AG08395 (cell line): ENCODE data around the gene MRGPRD.
A peak's percentile ranks its signal among the peaks of the same experiment; 100 is the strongest.

ENCODE experiments used
- DNase-seq: peaks from one replicate; pipeline ENCODE4 v3.0.0; 2012; ENCODE audit warnings: mixed read lengths, low spot score

The MRGPRD gene

DNA sequence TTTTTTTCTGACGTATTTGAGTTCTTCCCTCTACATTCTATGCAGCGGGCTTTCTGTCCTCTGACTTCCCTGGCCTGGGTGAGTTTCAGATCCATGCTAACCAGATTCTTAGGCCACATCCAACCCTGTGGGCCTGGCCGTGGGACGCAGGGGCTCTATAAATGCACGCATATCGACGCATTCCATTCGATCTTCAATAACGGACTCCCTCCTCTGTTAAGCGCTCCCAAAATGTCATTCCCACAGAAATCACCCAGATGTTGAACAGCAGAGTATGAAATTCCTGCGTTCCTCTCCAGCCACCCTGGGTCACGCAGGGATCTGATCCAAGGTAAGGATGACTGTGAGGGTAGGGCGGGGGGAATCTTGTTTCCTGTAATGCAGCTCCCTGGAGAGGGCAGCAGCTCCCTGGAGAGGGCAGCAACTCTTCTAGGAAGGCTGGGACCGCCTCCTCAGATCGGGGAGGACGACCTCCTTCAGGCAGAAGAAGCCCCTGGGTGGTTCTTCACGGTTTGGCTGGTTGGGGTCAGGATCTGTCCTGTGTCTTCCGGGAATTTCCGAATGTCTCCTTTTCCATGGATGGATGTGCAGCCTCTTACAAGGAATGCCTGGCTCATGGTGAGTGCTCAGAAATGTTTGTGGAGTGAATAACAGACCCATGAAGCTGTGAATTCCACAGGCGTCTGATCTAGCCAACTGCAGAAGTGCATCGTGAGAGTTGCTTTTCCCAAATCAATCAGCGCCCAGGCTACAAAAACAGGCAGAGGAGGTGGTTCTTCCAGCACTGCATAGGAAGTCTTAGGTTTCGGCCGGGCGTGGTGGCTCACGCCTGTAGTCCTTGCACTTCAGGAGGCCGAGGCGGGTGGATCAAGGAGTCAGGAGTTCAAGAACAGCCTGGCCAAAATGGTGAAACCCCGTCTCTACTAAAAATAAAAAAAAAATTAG is 12.2 kb downstream of the MRGPRD start:
- peak; percentile 68 for DNase-seq

- DNase-seq = no peak
These were observed 13.6 kb downstream of the MRGPRD start for GRCh38 chr11:68966894-68967780.

GRCh38 chr11:68965901-68966853 is 14.6 kb downstream of the MRGPRD start:
- DNase-seq = no peak

GRCh38 chr11:68963779-68964178 is 17.0 kb downstream of the MRGPRD start:
- DNase-seq = no peak

DNA sequence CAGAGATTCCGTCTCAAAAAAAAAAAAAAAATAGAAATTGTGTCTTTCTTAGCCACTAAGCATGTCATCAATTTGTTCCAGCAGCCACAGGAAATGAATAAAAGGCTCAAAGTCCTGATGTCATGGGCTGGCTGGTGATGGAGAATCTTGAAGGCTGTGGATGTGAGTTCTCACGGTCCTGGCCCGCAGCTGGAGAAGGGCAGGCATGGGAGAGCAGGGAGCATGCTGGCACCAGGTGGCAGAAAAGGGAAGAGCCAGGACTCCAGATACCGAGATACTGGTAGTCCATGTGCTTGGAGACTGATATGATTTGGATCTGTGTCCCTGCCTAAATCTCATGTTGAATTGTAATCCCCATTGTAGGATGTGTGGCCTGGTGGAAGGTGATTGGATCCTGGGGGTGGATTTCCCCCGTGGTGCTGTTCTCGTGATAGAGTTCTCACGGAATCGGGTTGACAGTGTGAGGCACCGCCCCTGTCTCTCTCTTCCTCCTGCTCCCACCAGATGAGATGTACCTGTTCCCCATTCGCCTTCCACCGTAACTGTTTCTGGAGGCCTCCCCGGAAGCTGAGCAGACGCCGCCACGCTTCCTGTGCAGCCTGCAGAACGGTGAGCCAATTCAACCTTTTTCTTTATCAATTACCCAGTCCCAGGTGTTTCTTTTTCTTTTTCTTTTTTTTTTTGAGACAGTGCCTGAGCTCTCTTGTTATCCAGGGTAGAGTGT is 18.1 kb downstream of the MRGPRD start:
- peak; percentile 58 for DNase-seq

DNA sequence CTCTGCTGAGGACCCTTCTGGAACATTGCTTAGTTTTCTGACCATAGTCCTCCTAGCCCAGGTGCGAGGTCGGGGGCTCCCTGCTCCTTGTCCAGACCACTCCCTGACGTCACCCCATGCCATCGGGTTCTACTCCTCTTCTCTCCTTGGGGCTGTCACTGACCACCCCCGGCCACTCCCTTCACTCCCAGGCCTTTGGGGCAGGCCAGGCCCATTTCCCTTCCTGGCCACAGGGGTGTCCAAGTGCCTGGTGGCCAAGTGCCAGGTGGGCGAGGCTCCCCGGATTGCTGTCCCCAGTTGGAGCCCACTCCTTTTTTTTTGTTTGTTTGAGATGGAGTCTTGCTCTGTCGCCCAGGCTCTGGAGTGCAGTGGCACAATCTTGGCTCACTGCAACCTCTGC is 19.5 kb downstream of the MRGPRD start:
- DNase-seq = no peak

- DNase-seq = no peak
These were observed 20.3 kb downstream of the MRGPRD start for GRCh38 chr11:68960294-68961071.

DNA sequence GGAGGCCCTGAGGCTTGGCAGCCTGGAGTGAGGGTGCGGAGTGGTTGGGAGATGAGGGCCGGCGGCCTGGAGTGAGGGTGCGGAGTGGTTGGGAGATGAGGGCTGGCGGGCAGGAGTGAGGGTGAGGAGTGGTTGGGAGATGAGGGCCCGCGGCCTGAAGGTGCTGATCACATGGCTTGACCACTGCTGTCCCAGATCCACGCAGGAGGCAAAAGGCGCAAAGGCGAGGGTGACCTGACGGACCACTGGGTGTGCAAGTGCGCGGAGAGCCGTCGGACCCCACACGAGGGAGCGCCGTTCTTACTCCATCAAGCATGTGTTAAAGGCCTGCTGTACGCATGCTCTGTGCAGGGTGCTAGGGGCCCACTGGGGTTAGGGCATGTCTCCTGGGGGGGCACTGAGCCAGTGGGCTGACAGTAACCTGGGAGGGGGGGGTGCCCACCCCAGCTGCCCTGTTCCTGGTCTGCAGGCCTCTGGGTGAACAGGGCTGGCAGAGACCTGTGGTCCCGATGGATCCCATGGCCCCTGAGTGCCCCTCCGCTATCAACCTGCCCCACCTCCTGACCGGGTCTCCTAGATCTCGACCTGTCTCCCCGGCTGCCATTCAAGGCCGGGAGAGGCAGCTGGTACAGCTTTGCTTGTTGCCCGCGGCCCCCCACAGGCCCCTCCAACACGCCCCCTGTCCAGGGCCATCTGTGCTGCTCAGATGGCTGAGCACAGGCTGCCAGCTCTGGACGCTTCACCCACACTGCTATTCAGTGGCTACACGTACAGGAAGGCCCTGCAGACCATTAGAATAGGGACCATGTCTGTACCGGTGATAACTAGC is 21.1 kb downstream of the MRGPRD start:
- no peak for DNase-seq

DNA sequence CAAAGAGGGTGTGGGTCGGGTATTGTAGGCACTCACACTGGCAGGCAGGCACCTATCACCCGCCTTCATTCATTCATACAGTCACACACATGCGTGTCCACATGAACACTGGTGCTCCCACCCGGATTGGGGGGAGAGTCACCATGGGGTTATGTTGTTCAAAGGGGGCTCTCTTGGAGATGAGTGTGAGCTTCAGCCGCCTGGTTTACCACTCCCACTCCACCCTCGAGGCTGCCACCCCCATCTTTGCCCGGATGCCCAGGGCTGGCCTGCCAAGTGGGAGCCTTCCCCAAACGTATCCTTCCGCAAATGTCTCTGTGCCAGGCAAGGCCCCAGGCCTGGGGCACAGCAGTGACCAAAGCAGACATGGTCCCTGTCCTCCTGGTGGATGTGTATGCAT is 22.6 kb downstream of the MRGPRD start:
- no peak for DNase-seq

- DNase-seq = no peak
These were observed 24.1 kb downstream of the MRGPRD start for GRCh38 chr11:68956547-68957254.

DNA sequence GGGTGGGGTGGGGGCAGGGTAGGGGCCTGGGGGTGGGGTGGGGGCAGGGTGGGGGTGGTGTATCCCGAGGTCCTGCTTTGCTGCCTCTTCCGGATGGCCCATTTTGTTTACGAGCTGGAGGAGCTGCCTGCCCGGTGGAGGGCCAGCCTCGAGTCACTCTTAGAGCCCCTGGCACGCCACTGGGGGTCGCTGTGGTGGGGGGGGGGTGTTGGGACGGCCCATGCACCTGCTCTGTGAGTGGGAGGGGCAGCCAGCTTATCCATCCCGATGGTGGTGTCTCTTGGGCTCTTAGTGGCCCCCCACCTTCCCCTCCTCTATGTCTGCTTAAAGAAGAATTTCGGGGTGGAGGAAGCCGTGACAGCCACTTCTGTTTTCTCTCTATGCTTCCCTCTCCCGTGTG is 24.6 kb downstream of the MRGPRD start:
- no peak for DNase-seq

DNA sequence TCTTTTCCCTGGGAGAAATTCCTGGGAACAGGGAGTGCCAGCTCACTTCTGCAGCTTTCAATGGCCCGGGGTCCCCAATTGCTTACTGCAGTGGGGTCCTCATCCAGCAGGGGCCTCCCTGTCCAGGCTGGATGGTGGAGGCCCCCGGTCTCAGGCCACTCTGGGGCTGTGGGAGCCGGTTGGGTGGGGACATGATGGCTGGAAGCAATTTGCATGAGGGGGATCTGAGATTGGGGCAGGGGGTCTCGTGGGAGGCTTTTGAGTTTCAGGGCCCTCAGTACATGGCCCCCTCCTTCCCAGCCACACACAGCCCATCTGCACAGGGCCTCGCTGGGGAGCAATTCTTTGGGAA is 25.2 kb downstream of the MRGPRD start:
- DNase-seq = no peak

DNA sequence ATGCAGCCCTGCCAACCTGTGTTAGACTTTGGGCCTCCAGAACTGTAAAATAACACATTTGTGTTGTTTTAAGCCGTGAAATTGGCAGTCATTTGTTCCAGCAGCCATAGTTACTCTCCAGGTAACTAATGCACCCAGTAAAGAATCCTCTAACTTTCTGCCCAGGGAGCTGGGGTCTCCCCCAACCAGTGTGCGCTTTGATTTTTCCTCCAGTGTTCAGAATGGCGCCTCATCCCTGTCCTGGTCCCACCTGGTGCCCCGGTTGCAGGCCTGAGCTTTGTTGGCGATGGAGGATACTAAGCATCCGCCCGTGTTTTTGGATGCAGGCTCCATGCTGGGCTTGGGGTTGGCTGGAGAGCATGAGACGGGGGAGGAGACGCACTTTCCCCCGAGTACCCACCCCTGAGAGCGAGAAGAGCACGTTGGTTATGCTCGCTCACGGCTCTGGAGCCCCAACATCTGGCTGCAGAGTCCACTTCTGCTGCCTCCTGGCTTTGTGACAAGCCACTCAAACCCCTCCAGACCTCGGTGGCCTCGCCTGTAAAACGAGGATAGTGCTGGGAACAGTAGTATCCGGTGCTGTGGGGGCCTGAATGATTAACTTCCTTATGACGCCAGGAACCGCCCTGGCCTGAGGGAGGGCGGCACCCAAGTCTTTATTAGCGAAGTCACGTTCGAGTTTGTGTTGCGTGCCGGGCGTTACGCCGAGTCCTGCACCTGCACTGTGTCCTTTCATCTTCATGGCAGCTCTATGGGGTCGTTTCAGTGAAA is 25.8 kb downstream of the MRGPRD start:
- no peak for DNase-seq

DNA sequence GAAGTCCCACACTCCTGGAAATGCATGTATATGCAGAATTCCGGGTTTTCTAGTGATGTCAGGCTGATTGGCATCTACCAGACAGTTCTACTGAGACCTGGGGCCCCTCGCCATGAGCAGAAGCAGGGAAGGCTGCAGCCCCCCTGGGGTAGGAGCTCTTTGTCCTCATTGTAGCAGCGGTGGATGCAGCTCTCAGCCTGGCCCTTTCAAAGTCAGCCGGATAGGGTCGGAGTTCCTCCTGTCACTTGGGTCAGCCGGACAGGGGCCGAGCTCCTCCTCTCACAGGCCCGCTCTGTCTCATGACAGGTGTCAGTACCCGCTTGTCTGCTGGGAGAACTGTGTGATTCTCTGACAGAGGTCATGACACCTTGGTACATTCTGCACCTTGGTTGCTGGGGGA is 30.0 kb downstream of the MRGPRD start:
- no peak for DNase-seq

GRCh38 chr11:68950270-68950669 is 30.5 kb downstream of the MRGPRD start:
- DNase-seq = peak; percentile 47

DNA sequence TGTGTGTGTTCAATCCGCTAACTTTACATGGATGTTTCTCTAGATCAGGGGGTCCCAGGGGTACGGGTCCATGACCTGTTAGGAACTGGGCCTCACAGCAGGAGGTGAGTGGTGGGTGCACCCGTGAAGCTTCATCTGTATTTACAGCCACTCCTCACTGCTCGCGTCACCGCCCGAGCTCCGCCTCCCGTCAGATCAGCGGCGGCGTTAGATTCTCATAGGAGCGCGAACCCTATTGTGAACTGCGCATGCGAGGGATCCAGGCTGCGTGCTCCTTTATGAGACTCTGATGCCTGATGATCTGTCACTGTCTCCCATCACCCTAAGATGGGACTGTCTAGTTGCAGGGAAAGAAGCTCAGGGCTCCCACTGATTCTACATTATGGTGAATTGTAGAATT is 31.9 kb downstream of the MRGPRD start:
- DNase-seq = no peak

GRCh38 chr11:68948496-68948895 is 32.3 kb downstream of the MRGPRD start:
- DNase-seq = no peak

DNA sequence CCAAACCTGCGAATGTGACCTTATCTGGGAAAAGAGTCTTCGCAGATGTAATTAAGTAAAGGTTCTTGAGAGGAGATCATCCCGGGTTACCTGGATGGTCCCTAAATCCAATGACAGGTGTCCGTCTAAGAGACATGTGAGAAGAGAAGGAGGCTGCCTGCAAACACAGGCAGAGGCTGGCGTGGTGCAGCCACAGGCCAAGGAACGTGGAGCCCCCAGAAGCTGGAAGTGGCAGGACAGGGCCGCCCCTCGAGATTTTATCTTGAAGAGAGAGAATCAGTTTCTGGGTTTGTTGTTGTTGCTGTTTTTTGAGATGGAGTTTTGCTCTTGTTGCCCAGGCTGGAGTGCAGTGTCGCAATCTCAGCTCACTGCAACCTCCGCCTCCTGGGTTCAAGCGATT is 33.6 kb downstream of the MRGPRD start:
- no peak for DNase-seq
